Psoas muscle (tissue), 8 donors: ENCODE data around the gene GABBR2. TPM values are rescaled to one million over a fixed set of nuclear protein-coding genes. Genes with fewer than 3 reads are reported as not detected.
"Not testable (repeated sequence)": the region's sequence is repeated elsewhere in the genome, so short reads cannot be mapped to it uniquely, and the experiment has no call there.

Experiments
- ATAC-seq, 4 donors: fragments of 200-7000 bp; cut with Tn5 transposase; one replicate each; pipeline ENCODE4 v1.9.1; 2020; ENCODE audit warnings: moderate library complexity in 3 of 4, mild to moderate bottlenecking in 2 of 4
- DNase-seq, 2 donors: peaks; one replicate each; pipeline ENCODE4 v3.0.0-alpha.2; 2020
- H3K27ac ChIP-seq: fragments of 200-600 bp; one replicate; pipeline ENCODE4 v1.8.0; 2022
- H3K27me3 ChIP-seq, 3 donors: fragments of 200-600 bp in 1 of 3; one replicate each; pipeline versions ENCODE4 v1.6.1 to v1.8.0; 2013 to 2022; ENCODE audit warnings: low read length in 2 of 3, mild to moderate bottlenecking in 2 of 3, moderate library complexity in 1 of 3; ENCODE audit not compliant: insufficient read depth in 3 of 3
- H3K36me3 ChIP-seq, 2 donors: fragments of 200-600 bp in 1 of 2; one replicate each; pipeline versions ENCODE4 v1.6.1 to v1.8.0; 2013 to 2022; ENCODE audit warnings: low read depth in 1 of 2, mild to moderate bottlenecking in 1 of 2, moderate library complexity in 1 of 2; ENCODE audit not compliant: insufficient read depth in 1 of 2
- H3K4me1 ChIP-seq: fragments of 200-600 bp; one replicate; pipeline ENCODE4 v1.8.0; 2022
- H3K4me3 ChIP-seq: fragments of 200-600 bp; one replicate; pipeline ENCODE4 v1.8.0; 2022; ENCODE audit warnings: mild to moderate bottlenecking
- H3K9me3 ChIP-seq: fragments of 200-600 bp; one replicate; pipeline ENCODE4 v1.8.0; 2022
- CTCF ChIP-seq: fragments of 200-600 bp; IDR thresholded peaks from one replicate; pipeline ENCODE4 v1.8.0; 2022; ENCODE audit warnings: antibody characterized with exemption
- WGBS, 3 donors: extraction: QIAGEN DNeasy Blood & Tissue Kit; methylation state at CpG; one replicate each; pipeline versions ENCODE4 v1.1.6 to v1.1.7; 2013; 5-methylcytosine and 5-hydroxymethylcytosine counted together
- intact Hi-C, 2 donors: fragments of 100-400 bp; cut with DNase I; formaldehyde crosslinking; loops; one replicate each; pipeline versions ENCODE4 v1.11.0 to v1.14.2; 2022
- polyA plus RNA-seq, 3 donors: library from polyadenylated mRNA; stranded (reverse); fragments of 200-250 nt; gene quantifications; one replicate each; pipeline ENCODE4 v1.2.3, GENCODE V29; 2013
- total RNA-seq, 4 donors: library from RNA; stranded (reverse); fragmentation: NEBNext Ultra II Directional in 2 of 4; extraction: Animal tissue kit (Norgen Biotek cat#: 25700) in 2 of 4; gene quantifications; one replicate each; pipeline versions ENCODE4 v1.2.1 to v1.2.4, GENCODE V29; 2021 to 2023
- donor health status: healthy with polysubstance abuse.
- donor health status: DM: no; HTN: no; CAD: no; lungs with moderate emphysema.
- donor health status: Bipolar disorder and iron deficiency.
- donor health status: healthy.
- donor health status: DM: yes; HTN: yes; CAD: no.
- donor health status: DM: no; HTN: no; CAD: no.
- donor health status: DM: no; HTN: no; CAD: no.
- donor health status: DM: yes; HTN: yes; CAD: no.

The GABBR2 gene
- total and polyA plus RNA-seq, 7 donors = 0.08 to 0.66 (median 0.38) TPM

GRCh38 chr9:98280162-98280561 lies 428.6 kb downstream of the GABBR2 start:
- ATAC-seq = no peak
- WGBS, 3 donors = 61 to 73% (median 71%) methylated on average over 2 of the region's 2 CpGs
- no peak overlapping the region for H3K4me3 ChIP-seq
- peaks cover 0 to 35% (median 0%) of the 10 kb centered on the region in 3 donors for H3K27me3 ChIP-seq
- intact Hi-C loops = no loop called here
- H3K27ac ChIP-seq = no peak overlapping the region
- TF ChIP-seq CTCF = no peak
- H3K4me1 ChIP-seq = no peaks in the 10 kb centered on the region
- H3K9me3 ChIP-seq = no peaks in the 10 kb centered on the region
- H3K36me3 ChIP-seq = no peaks in the 10 kb centered on the region
- no peak for DNase-seq

GRCh38 chr9:98276907-98277469 lies 431.7 kb downstream of the GABBR2 start:
- Histone ChIP-seq H3K27ac (no peak overlapping the region), H3K27me3 (peaks cover 0 to 30% (median 0%) of the 10 kb centered on the region in 3 donors), H3K36me3 (no peaks in the 10 kb centered on the region), H3K4me3 (no peak overlapping the region), H3K4me1 (no peaks in the 10 kb centered on the region), H3K9me3 (no peaks in the 10 kb centered on the region)
- intact Hi-C loops = no loop called here
- WGBS, 3 donors = 75 to 80% (median 77%) methylated on average over 10 of the region's 10 CpGs
- no peak for ATAC-seq
- TF ChIP-seq CTCF = no peak
- no peak for DNase-seq

GRCh38 chr9:98275159-98275558 lies 433.6 kb downstream of the GABBR2 start:
- Histone ChIP-seq H3K4me1 (no peaks in the 10 kb centered on the region), H3K9me3 (no peaks in the 10 kb centered on the region), H3K4me3 (no peak overlapping the region), H3K27ac (no peak overlapping the region), H3K27me3 (peaks cover 0 to 19% (median 0%) of the 10 kb centered on the region in 3 donors), H3K36me3 (no peaks in the 10 kb centered on the region)
- intact Hi-C loops = no loop called here
- ATAC-seq = no peak
- 87 to 95% (median 89%) methylated on average over 2 of the region's 2 CpGs for WGBS, 3 donors
- no peak for TF ChIP-seq CTCF
- no peak for DNase-seq

GRCh38 chr9:98272083-98272482 lies 436.7 kb downstream of the GABBR2 start:
- TF ChIP-seq CTCF = no peak
- intact Hi-C loops = no loop called here
- Histone ChIP-seq H3K36me3 (no peaks in the 10 kb centered on the region), H3K4me3 (no peak overlapping the region), H3K9me3 (no peaks in the 10 kb centered on the region), H3K27ac (no peak overlapping the region), H3K27me3 (peaks cover 0 to 4% (median 0%) of the 10 kb centered on the region in 3 donors), H3K4me1 (no peaks in the 10 kb centered on the region)
- WGBS, 3 donors = 67 to 73% (median 67%) methylated on average over 3 of the region's 3 CpGs
- ATAC-seq (no peak), DNase-seq (no peak)

- Histone ChIP-seq H3K4me1 (no peaks in the 10 kb centered on the region), H3K9me3 (no peaks in the 10 kb centered on the region), H3K27ac (no peak overlapping the region), H3K36me3 (no peaks in the 10 kb centered on the region), H3K27me3 (peaks cover 0 to 4% (median 0%) of the 10 kb centered on the region in 3 donors), H3K4me3 (no peak overlapping the region)
- 27 to 39% (median 38%) methylated on average over 3 of the region's 3 CpGs for WGBS, 3 donors
- no peak for TF ChIP-seq CTCF
- ATAC-seq (no peak), DNase-seq (no peak)
- intact Hi-C loops = no loop called here
Observed at GRCh38 chr9:98271479-98271878, 437.3 kb downstream of the GABBR2 start.

GRCh38 chr9:98270284-98270683 lies 438.5 kb downstream of the GABBR2 start:
- H3K36me3 ChIP-seq, intact Hi-C loops, H3K9me3 ChIP-seq, H3K27me3 ChIP-seq, DNase-seq, ATAC-seq, H3K4me1 ChIP-seq, H3K27ac ChIP-seq, H3K4me3 ChIP-seq: not testable (repeated sequence)
- WGBS, 3 donors = 32 to 47% (median 35%) methylated on average over 9 to 11 of the region's 11 CpGs

GRCh38 chr9:98269652-98270051 lies 439.1 kb downstream of the GABBR2 start:
- intact Hi-C loops = loop anchor here in 1 of 2 donors (10.0 kb wide), 1 partner anchor 195 kb away; no protein-coding TSS in a partner anchor
- ATAC-seq = not testable (repeated sequence)
- WGBS, 3 donors = 52 to 62% (median 59%) methylated on average over 10 of the region's 10 CpGs

More at GRCh38 chr9:98269652-98270051, 439.1 kb downstream of the GABBR2 start:
- not testable (repeated sequence) for H3K4me3 ChIP-seq, H3K9me3 ChIP-seq, H3K27me3 ChIP-seq, H3K27ac ChIP-seq, H3K36me3 ChIP-seq, H3K4me1 ChIP-seq, DNase-seq
